Prostate gland (tissue), 2 donors: ENCODE results near the gene HTR3E.

Experiments used
- CTCF ChIP-seq, 4 experiments: fragments of 200-600 bp in 2 of 4; fragments of 450-650 bp in 2 of 4; sonication (generic) in 2 of 4; IDR thresholded peaks; 1 replicate in 3 of 4; 2 replicates in 1 of 4; pipeline ENCODE4 v1.5.1; 2016 to 2019; ENCODE audit warnings: antibody characterized with exemption in 4 of 4, mild to moderate bottlenecking in 2 of 4, moderate library complexity in 2 of 4
- POLR2A ChIP-seq: fragments of 450-650 bp; IDR thresholded peaks from one replicate; pipeline ENCODE4 v1.6.1; 2016; ENCODE audit warnings: antibody characterized with exemption, mild to moderate bottlenecking
- POLR2AphosphoS5 ChIP-seq: sonication (generic); formaldehyde crosslinking; IDR thresholded peaks from one replicate; pipeline ENCODE4 v1.6.1; 2017; ENCODE audit warnings: antibody characterized with exemption

DNA sequence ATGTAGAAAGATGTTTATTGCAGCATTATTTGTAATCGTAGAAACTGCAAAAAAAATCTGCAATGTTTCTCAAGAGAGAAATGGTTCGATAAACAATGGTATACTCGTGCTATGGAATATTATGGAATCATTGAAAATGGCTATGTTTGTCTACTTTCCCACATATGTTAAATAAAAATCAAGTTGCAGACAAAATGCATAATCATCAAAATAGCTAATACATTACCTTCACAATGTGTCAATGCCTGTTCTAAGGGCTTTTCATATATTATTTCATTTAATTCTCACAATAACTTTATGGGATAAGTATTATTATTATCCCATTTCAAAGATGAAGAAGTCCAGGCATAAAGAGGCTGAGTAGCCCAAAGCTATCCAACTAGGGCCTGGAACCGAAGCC, 36.1 kb downstream of the HTR3E start:
- TF ChIP-seq CTCF (IDR thresholded peaks at IDR 0.05) (no peak), POLR2A (no peak), POLR2AphosphoS5 (no peak)
